Activated T-helper 17 cell treated with anti-CD3 and anti-CD28 coated beads, Interleukin-2, amount 50 U/mL, for 72 hours (primary cell): ENCODE measurements around the gene KCNG2. TPM values are rescaled to one million over a fixed set of nuclear protein-coding genes. Genes with fewer than 3 reads are reported as not detected.

Experiments
- ATAC-seq: fragments of 150-1000 bp; cut with Tn5 transposase; replicated peaks from 2 replicates; pipeline ENCODE4 v1.10.0; 2021; ENCODE audit warnings: mild to moderate bottlenecking, moderate library complexity
- H3K27ac Mint-ChIP-seq: one replicate; pipeline ENCODE4 v1.8.0; 2022; ENCODE audit warnings: mixed read lengths
- H3K27me3 Mint-ChIP-seq: one replicate; pipeline ENCODE4 v1.8.0; 2022; ENCODE audit warnings: mixed read lengths
- H3K36me3 Mint-ChIP-seq: one replicate; pipeline ENCODE4 v1.8.0; 2022; ENCODE audit warnings: low read depth, mild to moderate bottlenecking, mixed read lengths
- H3K4me1 Mint-ChIP-seq: one replicate; pipeline ENCODE4 v1.8.0; 2022; ENCODE audit warnings: mixed read lengths
- H3K4me3 Mint-ChIP-seq: one replicate; pipeline ENCODE4 v1.8.0; 2022; ENCODE audit warnings: mild to moderate bottlenecking, mixed read lengths
- H3K9me3 Mint-ChIP-seq: one replicate; pipeline ENCODE4 v1.8.0; 2022; ENCODE audit warnings: mixed read lengths
- total RNA-seq, 2 donors: library from RNA; stranded (reverse); gene quantifications; one replicate each; pipeline ENCODE4 v1.2.3, GENCODE V29; 2022

Gene KCNG2
- total RNA-seq, 2 donors from 2014 or later = not detected

- peaks cover 33% of the 10 kb centered on the region for H3K9me3 Mint-ChIP-seq
- H3K27ac Mint-ChIP-seq = no peak overlapping the region
- no peaks in the 10 kb centered on the region for H3K27me3 Mint-ChIP-seq
- no peaks in the 10 kb centered on the region for H3K4me1 Mint-ChIP-seq
- no peak overlapping the region for H3K4me3 Mint-ChIP-seq
- ATAC-seq = no peak
- peaks cover 48% of the 10 kb centered on the region for H3K36me3 Mint-ChIP-seq
Measured at GRCh38 chr18:79756826-79757225, 40.9 kb upstream of the KCNG2 start.

DNA sequence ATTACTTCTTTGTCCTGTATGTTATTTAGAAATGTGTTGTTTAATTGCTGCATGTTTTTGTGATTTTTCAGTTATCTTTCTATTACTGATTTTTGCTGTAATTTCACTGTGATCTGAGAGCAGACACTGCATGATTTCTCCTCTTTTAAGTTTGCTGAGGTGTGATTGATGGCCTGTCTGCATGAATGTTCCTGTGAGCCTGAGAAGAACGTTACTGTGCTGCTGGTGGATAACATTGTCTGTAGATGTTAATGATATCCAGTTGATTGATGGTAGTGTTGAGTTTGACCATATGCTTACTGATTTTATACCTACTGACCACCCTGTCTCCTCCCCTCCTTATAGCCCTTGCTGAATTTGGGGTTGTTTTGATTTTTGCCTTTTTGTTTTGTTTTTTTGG is 37.4 kb upstream of the KCNG2 start:
- Mint-ChIP-seq H3K4me3 (no peak overlapping the region), H3K36me3 (peaks cover 21% of the 10 kb centered on the region), H3K4me1 (no peaks in the 10 kb centered on the region), H3K27me3 (no peaks in the 10 kb centered on the region), H3K9me3 (peaks cover 39% of the 10 kb centered on the region), H3K27ac (no peak overlapping the region)
- ATAC-seq = no peak

DNA sequence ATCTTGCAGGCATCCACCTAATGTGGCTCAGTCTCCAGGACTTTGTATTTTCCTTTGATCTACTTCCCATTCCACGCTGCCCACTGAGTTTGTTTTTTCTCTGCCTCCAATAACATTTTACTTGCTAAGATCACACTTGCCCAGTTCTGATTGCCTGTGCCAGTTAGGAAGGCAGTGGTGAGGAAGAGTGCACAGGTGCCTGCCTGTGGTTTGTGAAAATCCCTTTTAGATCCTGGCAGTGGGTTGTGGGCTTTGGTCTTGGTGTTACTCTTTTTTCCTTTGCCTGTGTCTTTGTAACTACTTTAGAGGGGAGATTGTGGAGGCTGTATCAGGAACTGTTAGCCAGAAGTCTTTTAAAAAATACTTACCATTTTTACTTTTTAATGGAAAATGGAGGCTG is 36.9 kb upstream of the KCNG2 start:
- Mint-ChIP-seq H3K27me3 (no peaks in the 10 kb centered on the region), H3K4me3 (no peak overlapping the region), H3K36me3 (peaks cover 16% of the 10 kb centered on the region), H3K4me1 (no peaks in the 10 kb centered on the region), H3K9me3 (peaks cover 38% of the 10 kb centered on the region), H3K27ac (no peak overlapping the region)
- ATAC-seq = no peak

GRCh38 chr18:79763407-79763806 is 34.3 kb upstream of the KCNG2 start:
- Mint-ChIP-seq H3K27me3 (peaks cover 13% of the 10 kb centered on the region), H3K27ac (no peak overlapping the region), H3K36me3 (no peaks in the 10 kb centered on the region), H3K9me3 (peaks cover 42% of the 10 kb centered on the region), H3K4me1 (no peaks in the 10 kb centered on the region), H3K4me3 (no peak overlapping the region)
- ATAC-seq = no peak

- Mint-ChIP-seq H3K27me3 (peaks cover 13% of the 10 kb centered on the region), H3K27ac (no peak overlapping the region), H3K4me1 (no peaks in the 10 kb centered on the region), H3K9me3 (peaks cover 38% of the 10 kb centered on the region), H3K36me3 (no peaks in the 10 kb centered on the region), H3K4me3 (no peak overlapping the region)
- no peak for ATAC-seq
Measured at GRCh38 chr18:79764131-79764530, 33.6 kb upstream of the KCNG2 start.

DNA sequence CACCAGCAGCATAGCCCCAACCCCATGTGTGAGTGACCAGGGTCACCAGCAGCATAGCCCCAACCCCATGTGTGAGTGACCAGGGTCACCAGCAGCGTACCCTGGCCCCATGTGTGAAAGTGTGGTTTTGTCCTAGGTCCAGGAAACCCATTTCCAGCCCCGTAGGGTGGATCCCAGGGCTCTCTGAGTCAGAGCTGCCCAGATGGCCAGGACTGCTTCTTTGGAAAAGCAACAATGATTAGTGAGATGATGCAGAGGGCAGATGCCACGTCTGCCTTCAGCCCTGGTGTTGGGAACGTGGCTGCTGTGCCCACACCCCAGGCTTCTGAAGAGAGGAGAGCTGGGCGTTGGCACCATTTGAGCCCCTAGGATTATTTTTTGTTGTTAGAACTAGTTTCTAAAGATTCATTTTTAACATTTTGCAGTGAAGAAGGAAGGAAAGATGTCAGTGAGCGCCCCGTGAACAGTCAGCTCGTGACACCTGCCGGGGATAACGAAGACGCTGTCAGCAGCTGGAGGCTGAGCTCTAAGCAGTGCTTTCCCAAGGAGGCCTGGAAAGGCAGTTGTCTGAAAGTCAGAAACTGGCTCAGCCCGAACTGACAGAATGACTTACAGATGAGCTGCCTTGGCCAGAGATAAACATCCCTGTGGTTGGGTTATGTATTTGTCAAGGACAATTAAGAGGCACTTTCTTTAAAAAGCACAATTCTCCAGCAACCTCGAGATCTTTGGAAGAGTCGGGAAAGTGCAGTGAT is 32.1 kb upstream of the KCNG2 start:
- Mint-ChIP-seq H3K27ac (no peak overlapping the region), H3K36me3 (no peaks in the 10 kb centered on the region), H3K9me3 (peaks cover 29% of the 10 kb centered on the region), H3K4me3 (no peak overlapping the region), H3K4me1 (no peaks in the 10 kb centered on the region), H3K27me3 (peaks cover 16% of the 10 kb centered on the region)
- ATAC-seq = no peak

GRCh38 chr18:79766308-79766707 is 31.4 kb upstream of the KCNG2 start:
- Mint-ChIP-seq H3K4me3 (no peak overlapping the region), H3K27me3 (peaks cover 16% of the 10 kb centered on the region), H3K4me1 (no peaks in the 10 kb centered on the region), H3K27ac (no peak overlapping the region), H3K36me3 (no peaks in the 10 kb centered on the region), H3K9me3 (peaks cover 25% of the 10 kb centered on the region)
- ATAC-seq = no peak

DNA sequence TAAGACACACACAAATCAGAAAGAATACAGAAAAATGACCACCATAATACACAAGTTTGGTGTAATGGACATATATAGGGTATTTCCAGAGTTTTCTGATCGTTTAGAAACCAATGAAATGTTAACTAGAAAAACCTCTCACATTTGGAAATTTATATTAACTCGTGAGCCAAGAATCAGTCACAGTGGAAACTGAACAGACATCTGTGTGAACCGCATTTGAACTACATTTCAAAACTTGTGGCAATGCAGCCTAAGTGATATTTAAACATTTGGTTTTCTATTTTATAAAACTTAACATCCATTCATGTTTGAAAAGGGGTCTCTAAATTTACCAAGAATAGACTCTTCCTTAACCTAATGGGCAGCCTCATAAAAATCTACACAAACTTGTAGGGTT is 29.0 kb upstream of the KCNG2 start:
- Mint-ChIP-seq H3K4me1 (no peaks in the 10 kb centered on the region), H3K4me3 (no peak overlapping the region), H3K36me3 (no peaks in the 10 kb centered on the region), H3K27me3 (peaks cover 23% of the 10 kb centered on the region), H3K27ac (no peak overlapping the region), H3K9me3 (peaks cover 12% of the 10 kb centered on the region)
- ATAC-seq = no peak

GRCh38 chr18:79769698-79770500 is 27.8 kb upstream of the KCNG2 start:
- Mint-ChIP-seq H3K36me3 (no peaks in the 10 kb centered on the region), H3K4me3 (no peak overlapping the region), H3K27me3 (peaks cover 23% of the 10 kb centered on the region), H3K4me1 (no peaks in the 10 kb centered on the region), H3K9me3 (peaks cover 12% of the 10 kb centered on the region), H3K27ac (no peak overlapping the region)
- ATAC-seq = no peak

DNA sequence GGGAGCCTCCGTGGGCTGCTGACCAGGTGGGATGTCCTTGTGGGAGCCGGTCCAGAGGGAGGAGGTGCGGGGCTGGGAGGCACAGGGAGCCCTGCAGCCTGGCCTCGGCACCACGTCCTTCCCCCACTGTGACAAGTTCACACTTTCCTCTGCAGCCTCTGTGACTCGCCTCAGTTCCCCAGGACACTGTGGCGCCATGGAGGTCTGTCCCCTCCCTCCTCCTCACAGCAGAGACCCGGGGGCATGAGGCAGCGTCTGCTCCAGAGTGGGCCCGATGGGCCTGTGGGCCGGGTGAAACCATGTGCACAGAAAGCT is 27.3 kb upstream of the KCNG2 start:
- H3K9me3 Mint-ChIP-seq = peaks cover 12% of the 10 kb centered on the region
- H3K36me3 Mint-ChIP-seq = no peaks in the 10 kb centered on the region
- H3K4me1 Mint-ChIP-seq = no peaks in the 10 kb centered on the region
- H3K27ac Mint-ChIP-seq = no peak overlapping the region
- ATAC-seq = no peak
- no peak overlapping the region for H3K4me3 Mint-ChIP-seq
- peaks cover 23% of the 10 kb centered on the region for H3K27me3 Mint-ChIP-seq

DNA sequence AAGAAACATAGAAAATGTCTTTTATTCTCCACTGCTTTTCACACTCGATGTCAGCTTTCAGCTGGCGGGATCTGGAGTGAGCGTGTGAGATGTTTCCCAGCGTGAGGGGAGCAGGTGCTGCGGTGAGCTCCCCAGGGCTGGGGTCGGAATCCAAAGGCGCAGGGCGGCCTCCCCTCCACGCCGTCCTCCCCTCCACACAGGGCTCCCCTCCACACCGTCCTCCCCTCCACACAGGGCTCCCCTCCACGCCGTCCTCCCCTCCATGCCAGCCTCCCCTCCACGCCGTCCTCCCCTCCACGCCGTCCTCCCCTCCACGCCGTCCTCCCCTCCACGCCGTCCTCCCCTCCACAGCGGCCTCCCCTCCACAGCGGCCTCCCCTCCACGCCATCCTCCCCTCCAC is 26.9 kb upstream of the KCNG2 start:
- Mint-ChIP-seq H3K36me3 (no peaks in the 10 kb centered on the region), H3K9me3 (peaks cover 12% of the 10 kb centered on the region), H3K27me3 (peaks cover 23% of the 10 kb centered on the region), H3K27ac (no peak overlapping the region), H3K4me3 (no peak overlapping the region), H3K4me1 (no peaks in the 10 kb centered on the region)
- no peak for ATAC-seq

DNA sequence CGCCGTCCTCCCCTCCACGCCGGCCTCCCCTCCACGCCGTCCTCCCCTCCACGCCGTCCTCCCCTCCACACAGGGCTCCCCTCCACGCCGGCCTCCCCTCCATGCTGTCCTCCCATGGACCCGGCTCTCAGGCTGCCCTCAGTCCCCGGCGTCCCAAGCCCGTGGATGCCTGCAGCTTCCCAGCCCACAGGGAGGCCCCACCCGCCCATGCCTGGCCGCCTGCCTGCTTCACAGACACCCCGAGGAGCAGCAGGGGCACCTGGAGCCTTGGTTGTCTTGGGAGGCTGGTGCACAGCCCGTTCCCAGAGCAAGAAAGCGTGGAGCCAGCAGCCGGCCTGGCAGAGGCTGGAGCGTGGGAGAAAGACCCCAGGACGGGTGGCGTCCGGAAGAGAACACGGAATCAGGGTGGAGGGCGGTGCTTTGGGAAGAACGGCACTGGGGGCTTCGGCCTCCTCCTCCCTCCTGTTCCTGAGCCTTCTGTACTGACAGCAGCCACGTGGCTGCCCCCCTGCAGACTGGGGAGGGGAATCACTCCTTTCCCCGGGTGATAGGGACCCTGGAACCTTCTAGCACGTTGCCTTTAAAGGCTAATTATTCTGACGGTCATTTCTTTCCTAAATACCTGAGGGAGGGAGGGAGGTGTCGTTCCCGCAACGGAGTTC is 26.2 kb upstream of the KCNG2 start:
- Mint-ChIP-seq H3K27ac (no peak overlapping the region), H3K36me3 (no peaks in the 10 kb centered on the region), H3K9me3 (peaks cover 12% of the 10 kb centered on the region), H3K4me3 (no peak overlapping the region), H3K4me1 (no peaks in the 10 kb centered on the region), H3K27me3 (peaks cover 23% of the 10 kb centered on the region)
- ATAC-seq = no peak

DNA sequence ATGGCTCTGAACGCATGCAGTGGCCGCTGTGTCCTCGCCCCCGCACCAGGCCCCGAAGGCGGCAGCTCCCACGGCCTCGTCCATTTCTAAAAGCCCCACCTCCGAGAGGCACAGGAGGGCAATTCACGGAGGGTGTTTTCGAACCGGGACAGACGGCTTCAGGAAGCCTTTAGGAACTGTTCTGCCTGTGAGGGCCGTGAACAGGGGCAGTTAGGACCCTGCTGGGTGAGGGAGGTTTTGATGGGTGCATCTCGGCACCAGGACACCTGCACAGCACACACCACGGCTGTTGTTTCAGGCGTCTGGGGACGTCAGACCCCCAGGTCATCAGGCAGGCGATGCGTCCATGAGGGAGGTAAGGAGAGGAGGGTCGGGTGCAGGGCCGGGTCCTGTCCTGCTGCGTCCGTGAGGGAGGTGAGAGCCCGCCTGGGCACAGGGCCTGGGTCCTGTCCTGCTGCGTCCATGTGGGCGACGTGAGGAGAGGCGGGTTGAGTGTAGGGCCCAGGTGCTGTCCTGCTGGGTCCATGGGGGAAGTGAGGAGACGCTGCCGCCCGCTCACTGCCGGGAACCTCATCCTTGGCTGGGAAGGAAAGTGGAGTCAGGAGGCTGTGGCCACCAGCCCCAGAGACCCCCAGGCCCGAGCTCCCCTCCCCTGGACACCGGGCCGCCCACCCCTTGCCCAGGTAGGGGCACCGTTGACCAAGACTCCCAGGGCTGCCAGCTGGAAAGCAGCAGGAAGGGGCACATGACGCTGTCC is 25.5 kb upstream of the KCNG2 start:
- no peak overlapping the region for H3K4me3 Mint-ChIP-seq
- H3K9me3 Mint-ChIP-seq = peaks cover 11% of the 10 kb centered on the region
- no peak for ATAC-seq
- H3K4me1 Mint-ChIP-seq = no peaks in the 10 kb centered on the region
- no peak overlapping the region for H3K27ac Mint-ChIP-seq
- H3K36me3 Mint-ChIP-seq = no peaks in the 10 kb centered on the region
- H3K27me3 Mint-ChIP-seq = peaks cover 20% of the 10 kb centered on the region

- H3K9me3 Mint-ChIP-seq = peaks cover 3% of the 10 kb centered on the region
- no peak for ATAC-seq
- H3K36me3 Mint-ChIP-seq = no peaks in the 10 kb centered on the region
- peaks cover 13% of the 10 kb centered on the region for H3K27me3 Mint-ChIP-seq
- no peak overlapping the region for H3K27ac Mint-ChIP-seq
- no peaks in the 10 kb centered on the region for H3K4me1 Mint-ChIP-seq
- no peak overlapping the region for H3K4me3 Mint-ChIP-seq
Measured at GRCh38 chr18:79772865-79773696, 24.7 kb upstream of the KCNG2 start.
